HFF-Myc (cell line): ENCODE measurements around the gene SYT15.
"Not testable (repeated sequence)": the region's sequence is repeated elsewhere in the genome, so short reads cannot be mapped to it uniquely, and the experiment has no call there.

Experiments
- DNase-seq: peaks from one replicate; pipeline ENCODE4 v3.0.0-alpha.2; 2011; ENCODE audit warnings: low read depth; ENCODE audit errors: extremely low read depth
- H3K4me3 ChIP-seq: replicated peaks from 2 replicates; pipeline ENCODE4 v1.5.1; 2011; ENCODE audit warnings: low read depth, mild to moderate bottlenecking, control low read depth, low read length
- TF ChIP-seq, protein P1 (sequence below): IDR thresholded peaks from 2 replicates; pipeline ENCODE4 v1.5.1; 2012; ENCODE audit warnings: mild to moderate bottlenecking, low read depth, low read length, control low read depth; ENCODE audit errors: missing control alignments

The SYT15 gene

DNA sequence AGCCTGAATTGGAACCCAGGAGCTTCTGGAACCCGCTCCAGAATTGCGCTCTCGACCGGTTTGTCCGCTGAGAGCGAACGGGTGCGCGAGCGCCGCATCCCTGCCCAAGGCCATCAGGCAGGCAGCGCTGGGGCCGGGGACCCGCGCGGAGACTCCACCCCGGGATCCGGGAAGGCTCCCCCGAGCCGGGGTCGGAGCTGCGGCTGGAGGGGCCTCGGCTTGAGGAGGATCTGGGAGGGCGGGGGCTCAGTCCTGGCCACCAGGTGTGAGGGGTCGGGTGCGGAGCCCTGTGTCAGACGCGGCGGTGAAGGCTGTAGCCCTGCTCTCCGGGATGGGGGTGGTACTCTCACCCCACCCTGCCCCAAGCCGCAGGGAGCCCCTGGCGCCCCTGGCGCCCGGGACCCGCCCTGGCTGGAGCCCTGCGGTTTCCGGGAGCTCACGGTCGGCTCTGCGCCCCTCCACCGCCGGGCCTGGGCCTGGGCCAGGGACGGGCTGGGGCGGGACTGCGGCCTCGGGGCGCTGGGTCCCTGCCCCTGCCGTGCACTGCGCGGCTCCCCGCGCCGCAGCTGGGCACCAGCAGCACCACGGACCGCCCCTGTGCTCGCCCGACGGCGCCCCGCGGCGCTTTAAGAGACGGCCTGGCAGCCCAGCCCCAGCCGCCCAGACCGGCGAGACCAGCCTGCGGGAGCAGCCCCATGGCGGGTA is at the start of gene SYT15:
Gene SYT15 (plus strand): TSS at position 655 of the 705 bp plus-strand sequence. CDS start 41 bp downstream, at position 696.
- not testable (repeated sequence) for H3K4me3 ChIP-seq, DNase-seq

DNA sequence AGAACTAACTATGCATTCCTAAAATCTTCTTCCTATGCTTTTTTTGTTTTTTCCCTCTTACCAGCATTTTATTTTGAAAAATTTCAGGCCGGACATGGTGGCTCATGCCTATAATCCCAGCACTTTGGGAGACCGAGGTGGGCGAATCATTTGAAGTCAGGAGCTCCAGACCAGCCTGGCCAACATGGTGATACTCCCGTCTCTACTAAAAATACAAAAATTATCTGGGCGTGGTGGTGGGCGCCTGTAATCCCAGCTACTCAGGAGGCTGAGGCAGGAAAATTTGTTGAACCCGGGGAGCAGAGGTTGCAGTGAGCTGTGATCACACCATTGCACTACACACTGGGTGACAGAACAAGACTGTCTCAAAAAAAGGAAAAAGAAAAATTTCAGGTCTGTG is 49.2 kb upstream of the SYT15 start:
- not testable (repeated sequence) for DNase-seq, H3K4me3 ChIP-seq

DNA sequence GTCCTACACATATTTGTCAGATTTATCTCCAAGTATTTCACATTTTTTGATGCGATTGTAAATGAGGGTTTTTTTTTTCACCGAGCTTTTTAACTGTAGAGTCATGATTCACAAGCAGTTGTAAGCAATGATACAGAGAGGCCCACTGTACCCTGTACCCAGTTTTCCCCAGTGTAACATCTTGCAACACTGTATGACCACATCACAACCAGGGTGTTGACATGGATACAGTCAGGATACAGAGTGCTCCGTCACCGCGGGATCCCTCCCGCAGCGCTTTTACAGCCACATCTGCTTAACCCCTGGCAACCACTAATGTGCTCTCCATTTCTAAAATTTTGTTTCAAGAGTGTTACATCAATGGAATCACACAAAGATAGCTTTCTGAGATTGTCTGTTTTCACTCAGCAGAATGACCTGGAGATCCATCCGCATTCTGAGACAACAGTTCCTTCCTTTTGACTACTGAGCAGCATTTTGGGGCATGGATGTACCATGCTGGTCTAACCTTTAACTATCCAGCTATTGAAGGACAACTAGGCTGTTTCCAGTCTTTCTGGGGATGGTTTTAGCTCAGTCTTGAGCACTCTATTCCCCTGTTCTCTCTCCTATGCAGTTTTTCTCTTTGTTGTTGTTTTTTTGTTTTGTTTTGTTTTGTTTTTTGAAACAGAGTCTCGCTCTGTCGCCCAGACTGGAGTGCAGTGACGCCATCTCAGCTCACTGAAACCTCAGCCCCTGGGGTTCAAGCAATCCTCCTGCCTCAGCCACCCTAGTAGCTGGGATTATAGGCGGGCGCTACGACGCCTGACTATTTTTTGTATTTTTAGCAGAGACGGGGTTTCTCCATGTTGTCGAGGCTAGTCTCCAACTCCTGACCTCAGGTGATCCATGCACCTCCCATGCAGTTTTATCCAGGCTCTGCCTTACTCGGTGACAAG is 48.4 kb upstream of the SYT15 start:
- peak; percentile 74 for DNase-seq
- H3K4me3 ChIP-seq = no peak overlapping the region
- TF ChIP-seq, protein P1, sequence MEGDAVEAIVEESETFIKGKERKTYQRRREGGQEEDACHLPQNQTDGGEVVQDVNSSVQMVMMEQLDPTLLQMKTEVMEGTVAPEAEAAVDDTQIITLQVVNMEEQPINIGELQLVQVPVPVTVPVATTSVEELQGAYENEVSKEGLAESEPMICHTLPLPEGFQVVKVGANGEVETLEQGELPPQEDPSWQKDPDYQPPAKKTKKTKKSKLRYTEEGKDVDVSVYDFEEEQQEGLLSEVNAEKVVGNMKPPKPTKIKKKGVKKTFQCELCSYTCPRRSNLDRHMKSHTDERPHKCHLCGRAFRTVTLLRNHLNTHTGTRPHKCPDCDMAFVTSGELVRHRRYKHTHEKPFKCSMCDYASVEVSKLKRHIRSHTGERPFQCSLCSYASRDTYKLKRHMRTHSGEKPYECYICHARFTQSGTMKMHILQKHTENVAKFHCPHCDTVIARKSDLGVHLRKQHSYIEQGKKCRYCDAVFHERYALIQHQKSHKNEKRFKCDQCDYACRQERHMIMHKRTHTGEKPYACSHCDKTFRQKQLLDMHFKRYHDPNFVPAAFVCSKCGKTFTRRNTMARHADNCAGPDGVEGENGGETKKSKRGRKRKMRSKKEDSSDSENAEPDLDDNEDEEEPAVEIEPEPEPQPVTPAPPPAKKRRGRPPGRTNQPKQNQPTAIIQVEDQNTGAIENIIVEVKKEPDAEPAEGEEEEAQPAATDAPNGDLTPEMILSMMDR = no peak

DNA sequence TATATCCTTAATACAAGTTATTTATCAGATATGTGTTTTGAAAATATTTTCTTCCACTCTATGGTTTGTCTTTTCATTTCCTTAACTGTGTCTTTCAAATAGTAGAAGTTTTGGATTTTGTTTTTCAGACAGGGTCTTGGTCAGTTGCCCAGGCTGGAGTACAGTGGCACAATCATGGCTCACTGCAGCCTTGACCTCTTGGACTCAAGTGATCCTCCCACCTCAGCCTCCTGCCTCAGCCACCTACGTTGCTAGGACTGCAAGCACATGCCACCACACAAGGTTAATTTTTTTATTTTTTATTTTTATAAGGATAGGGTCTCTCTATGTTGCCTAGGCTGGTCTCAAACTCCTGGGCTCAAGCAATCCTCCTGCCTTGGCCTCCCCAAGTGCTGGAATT is 46.7 kb upstream of the SYT15 start:
- not testable (repeated sequence) for H3K4me3 ChIP-seq, DNase-seq

- no peak overlapping the region for H3K4me3 ChIP-seq
- TF ChIP-seq, protein P1 = no peak
- DNase-seq = no peak
These were observed 44.0 kb upstream of the SYT15 start for GRCh38 chr10:46534828-46535524.

DNA sequence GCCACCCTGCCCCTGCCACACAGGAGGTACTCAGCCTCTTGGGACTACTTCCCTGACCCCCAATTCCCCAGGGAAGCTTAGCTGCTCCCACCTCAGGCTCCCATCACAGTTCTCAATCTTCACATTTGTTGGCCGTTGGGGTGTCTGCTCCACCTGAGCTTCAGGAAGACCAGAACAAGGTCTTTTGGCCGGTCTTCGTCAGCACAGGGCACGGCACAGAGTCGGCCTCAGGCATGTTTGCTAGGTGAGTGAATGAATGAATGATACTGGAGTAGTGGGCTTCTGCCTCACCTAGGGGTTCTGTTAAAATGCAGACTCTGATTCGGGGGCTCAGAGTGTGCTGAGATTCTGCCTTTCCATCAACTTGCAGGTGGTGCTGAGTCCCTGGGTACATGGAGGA is 42.8 kb upstream of the SYT15 start:
- no peak for DNase-seq
- TF ChIP-seq, protein P1 = no peak

DNA sequence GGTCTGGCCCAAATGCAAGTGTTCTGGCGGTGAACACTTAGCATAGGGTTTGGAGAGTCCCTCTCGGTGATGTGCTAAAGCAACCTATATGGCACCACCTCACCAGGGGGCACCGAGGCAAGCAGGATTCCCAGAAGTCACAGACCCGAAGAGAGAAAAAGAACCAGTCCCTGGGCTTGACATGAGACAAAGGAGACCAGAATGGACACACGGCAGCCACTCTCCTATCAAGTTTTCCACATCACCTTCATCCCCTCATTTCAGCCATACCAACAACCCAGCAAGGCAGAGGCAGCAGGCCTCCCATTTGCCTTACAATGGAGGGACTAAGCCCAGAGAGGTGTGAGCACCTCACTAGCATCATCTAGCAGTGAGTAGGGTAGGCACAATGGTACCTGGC is 42.1 kb upstream of the SYT15 start:
- no peak for DNase-seq
- TF ChIP-seq, protein P1 = no peak
- H3K4me3 ChIP-seq = no peak overlapping the region

More for the DNA sequence above, 42.8 kb upstream of the SYT15 start:
- no peak overlapping the region for H3K4me3 ChIP-seq

DNA sequence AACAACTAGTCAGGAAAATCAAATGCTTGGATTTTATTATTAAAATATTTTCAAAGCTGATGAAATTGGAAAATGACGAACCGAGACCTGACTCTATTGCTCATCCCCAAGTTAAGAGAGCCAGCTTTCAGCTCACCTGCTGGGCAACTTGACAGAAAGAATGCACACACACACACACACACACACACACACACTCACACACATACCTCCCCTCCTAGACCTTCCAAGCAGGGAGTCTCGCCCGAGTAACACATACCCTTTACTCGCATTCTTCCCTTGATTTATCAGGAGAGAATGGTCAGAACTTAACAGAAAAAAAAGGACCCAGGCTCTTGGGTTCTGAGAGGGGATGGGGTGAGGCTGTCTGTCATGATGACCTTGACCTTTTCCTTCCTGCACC is 41.6 kb upstream of the SYT15 start:
- TF ChIP-seq, protein P1 = no peak
- DNase-seq = no peak
- H3K4me3 ChIP-seq = no peak overlapping the region
